ENCODE measurements around the gene PAPPA.

PAPPA gene

GRCh38 chr9:116390303-116391228 lies 237.0 kb downstream of the PAPPA start:
- DNase-seq = no peak

GRCh38 chr9:116391306-116391900 lies 237.8 kb downstream of the PAPPA start:
- DNase-seq = no peak

- no peak for DNase-seq
These were observed 239.6 kb downstream of the PAPPA start for GRCh38 chr9:116393198-116393597.

- DNase-seq = no peak
These were observed 240.5 kb downstream of the PAPPA start for GRCh38 chr9:116394070-116394469.

- no peak for DNase-seq
These were observed 241.5 kb downstream of the PAPPA start for GRCh38 chr9:116394894-116395698.

GRCh38 chr9:116395699-116396037 lies 242.1 kb downstream of the PAPPA start:
- DNase-seq = no peak

- no peak for DNase-seq
These were observed 249.6 kb downstream of the PAPPA start for GRCh38 chr9:116403171-116403570.

- no peak for DNase-seq
These were observed 250.6 kb downstream of the PAPPA start for GRCh38 chr9:116404228-116404627.

GRCh38 chr9:116405321-116405720 lies 251.7 kb downstream of the PAPPA start:
- DNase-seq = no peak

- no peak for DNase-seq
These were observed 252.9 kb downstream of the PAPPA start for GRCh38 chr9:116406469-116406868.

- no peak for DNase-seq
These were observed 255.5 kb downstream of the PAPPA start for GRCh38 chr9:116409129-116409528.

GRCh38 chr9:116409638-116410037 lies 256.0 kb downstream of the PAPPA start:
- no peak for DNase-seq

GRCh38 chr9:116411506-116411905 lies 257.9 kb downstream of the PAPPA start:
- DNase-seq = no peak

- DNase-seq = no peak
These were observed 260.8 kb downstream of the PAPPA start for GRCh38 chr9:116414374-116414773.

- no peak for DNase-seq
These were observed 262.8 kb downstream of the PAPPA start for GRCh38 chr9:116416421-116416820.

- DNase-seq = no peak
These were observed 263.9 kb downstream of the PAPPA start for GRCh38 chr9:116417464-116417863.

- no peak for DNase-seq
These were observed 265.6 kb downstream of the PAPPA start for GRCh38 chr9:116419181-116419580.

- DNase-seq = no peak
These were observed 267.5 kb downstream of the PAPPA start for GRCh38 chr9:116420993-116421538.

GRCh38 chr9:116422119-116422979 lies 268.8 kb downstream of the PAPPA start:
- DNase-seq = no peak

GRCh38 chr9:116423149-116423548 lies 269.6 kb downstream of the PAPPA start:
- DNase-seq = no peak

GRCh38 chr9:116425244-116425643 lies 271.7 kb downstream of the PAPPA start:
- no peak for DNase-seq

GRCh38 chr9:116430849-116431248 lies 277.3 kb downstream of the PAPPA start:
- no peak for DNase-seq

Measured in stimulated activated CD4-positive, alpha-beta T cell treated with anti-CD3 and anti-CD28 coated beads, Interleukin-4, amount 100 ng/mL, for 1 hour (primary cell).